RWPE1 (cell line): ENCODE data around the gene ATG7.

Experiments used
- CTCF ChIA-PET: fragments of 350-600 bp; sonication (Branson Sonifier 250); formaldehyde crosslinking; extraction: SDS; loops from one replicate; lab custom pipeline; 2021; lab: Yijun Ruan, JAX
- POLR2A ChIA-PET: fragments of 400-600 bp; formaldehyde crosslinking; extraction: SDS; loops from one replicate; lab custom pipeline; 2020; ENCODE audit warnings: antibody characterized with exemption; ENCODE audit not compliant: low non-redundant PET; lab: Yijun Ruan, JAX
- DNase-seq: peaks from one replicate; pipeline ENCODE4 v3.0.0; 2012; ENCODE audit warnings: low spot score
- H3K27ac ChIP-seq: fragments of 450-650 bp; 2 replicates; pipeline ENCODE4 v1.5.1; 2017
- TF ChIP-seq, protein P1 (sequence below): fragments of 450-650 bp; conservative IDR thresholded peaks from 2 replicates; pipeline ENCODE4 v1.5.1; 2017; ENCODE audit warnings: low read depth, mild to moderate bottlenecking

The ATG7 gene

DNA sequence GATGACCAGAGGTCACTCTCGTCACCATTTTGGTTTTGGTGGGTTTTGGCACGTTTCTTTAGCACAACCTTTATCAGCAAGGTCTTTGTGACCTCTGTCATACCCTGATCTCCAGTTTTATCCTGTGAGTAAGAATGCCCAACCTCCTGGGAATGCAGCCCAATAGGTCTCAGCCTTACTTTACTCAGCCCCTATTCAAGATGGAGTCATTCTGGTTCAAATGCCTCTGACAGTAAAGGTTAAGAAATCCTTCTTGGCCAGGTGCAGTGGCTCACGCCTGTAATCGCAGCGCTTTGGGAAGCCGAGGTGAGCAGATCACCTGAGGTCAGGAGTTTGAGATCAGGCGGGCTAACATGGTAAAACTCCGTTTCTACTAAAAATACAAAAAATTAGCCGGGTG, 3.2 kb upstream of the ATG7 start:
- DNase-seq = no peak
- POLR2A ChIA-PET = no interaction called here
- H3K27ac ChIP-seq = no peak overlapping the region
- TF ChIP-seq, protein P1, sequence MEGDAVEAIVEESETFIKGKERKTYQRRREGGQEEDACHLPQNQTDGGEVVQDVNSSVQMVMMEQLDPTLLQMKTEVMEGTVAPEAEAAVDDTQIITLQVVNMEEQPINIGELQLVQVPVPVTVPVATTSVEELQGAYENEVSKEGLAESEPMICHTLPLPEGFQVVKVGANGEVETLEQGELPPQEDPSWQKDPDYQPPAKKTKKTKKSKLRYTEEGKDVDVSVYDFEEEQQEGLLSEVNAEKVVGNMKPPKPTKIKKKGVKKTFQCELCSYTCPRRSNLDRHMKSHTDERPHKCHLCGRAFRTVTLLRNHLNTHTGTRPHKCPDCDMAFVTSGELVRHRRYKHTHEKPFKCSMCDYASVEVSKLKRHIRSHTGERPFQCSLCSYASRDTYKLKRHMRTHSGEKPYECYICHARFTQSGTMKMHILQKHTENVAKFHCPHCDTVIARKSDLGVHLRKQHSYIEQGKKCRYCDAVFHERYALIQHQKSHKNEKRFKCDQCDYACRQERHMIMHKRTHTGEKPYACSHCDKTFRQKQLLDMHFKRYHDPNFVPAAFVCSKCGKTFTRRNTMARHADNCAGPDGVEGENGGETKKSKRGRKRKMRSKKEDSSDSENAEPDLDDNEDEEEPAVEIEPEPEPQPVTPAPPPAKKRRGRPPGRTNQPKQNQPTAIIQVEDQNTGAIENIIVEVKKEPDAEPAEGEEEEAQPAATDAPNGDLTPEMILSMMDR = no peak
- CTCF ChIA-PET = no interaction called here

DNA sequence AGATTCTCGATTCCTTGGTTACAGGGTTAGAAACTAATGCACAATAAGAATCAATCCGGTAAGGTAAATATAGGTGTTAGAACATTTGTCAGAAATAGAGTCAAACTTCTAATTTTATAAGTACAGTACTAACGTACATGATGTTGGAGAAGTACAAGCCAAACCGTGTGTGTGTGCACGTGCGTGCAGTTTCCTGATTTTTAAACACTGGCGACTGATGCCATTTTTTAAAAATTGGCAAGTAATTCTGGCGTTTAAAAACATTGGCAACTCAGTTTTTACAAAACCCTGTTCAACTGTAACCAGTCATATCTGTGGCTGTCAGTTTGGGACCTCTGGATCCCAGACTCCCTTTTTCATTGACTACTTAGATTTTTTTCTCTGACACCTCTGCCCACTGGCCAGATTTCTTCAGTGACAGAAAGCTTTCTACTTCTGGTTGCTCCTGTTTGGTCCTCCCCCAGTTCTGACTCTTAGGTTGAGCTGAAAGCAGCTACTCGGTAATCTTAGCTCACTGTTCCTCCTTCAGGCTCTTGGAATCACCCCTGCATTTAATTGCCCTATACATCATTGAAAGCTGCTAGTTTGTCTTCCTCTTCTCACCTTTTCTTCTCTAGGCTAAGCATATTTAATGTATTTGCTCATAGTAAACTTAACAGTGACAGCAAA, 843 bp downstream of the ATG7 start:
- no peak for DNase-seq
- ChIA-PET CTCF (interaction anchor here (1.1 kb wide), 1 partner anchor 10 kb away, joined by 6 read pairs; no protein-coding TSS in a partner anchor), POLR2A (no interaction called here)
- TF ChIP-seq, protein P1 = no peak
- peak overlapping the region; percentile 76 for H3K27ac ChIP-seq

DNA sequence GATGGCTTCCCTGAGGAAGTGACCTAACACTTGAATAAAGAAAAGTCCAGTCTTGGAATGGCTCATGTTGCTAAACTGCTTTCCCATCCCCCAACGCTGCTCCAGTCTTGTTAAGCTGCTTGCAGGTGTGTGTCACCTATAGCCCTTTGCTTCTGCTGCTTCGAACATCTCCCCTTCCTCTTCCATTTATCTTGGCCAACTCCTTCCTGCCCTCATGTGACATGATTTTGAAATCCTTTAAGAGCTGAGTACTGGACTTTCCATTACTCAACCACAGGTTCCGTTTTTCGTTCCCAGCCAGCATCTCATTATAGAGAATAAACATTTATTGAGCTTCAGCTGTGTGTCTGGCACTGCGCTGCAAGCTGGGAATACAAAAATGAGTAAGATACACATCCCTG, 1.7 kb downstream of the ATG7 start:
- DNase-seq = no peak
- ChIA-PET POLR2A (no interaction called here), CTCF (interaction anchor here (1.1 kb wide), 1 partner anchor 9 kb away, joined by 6 read pairs; no protein-coding TSS in a partner anchor)
- no peak overlapping the region for H3K27ac ChIP-seq
- TF ChIP-seq, protein P1 = no peak

GRCh38 chr3:11274566-11275142, 2.5 kb downstream of the ATG7 start:
- H3K27ac ChIP-seq = no peak overlapping the region
- ChIA-PET POLR2A (no interaction called here), CTCF (no interaction called here)
- TF ChIP-seq, protein P1 = no peak
- DNase-seq = no peak

DNA sequence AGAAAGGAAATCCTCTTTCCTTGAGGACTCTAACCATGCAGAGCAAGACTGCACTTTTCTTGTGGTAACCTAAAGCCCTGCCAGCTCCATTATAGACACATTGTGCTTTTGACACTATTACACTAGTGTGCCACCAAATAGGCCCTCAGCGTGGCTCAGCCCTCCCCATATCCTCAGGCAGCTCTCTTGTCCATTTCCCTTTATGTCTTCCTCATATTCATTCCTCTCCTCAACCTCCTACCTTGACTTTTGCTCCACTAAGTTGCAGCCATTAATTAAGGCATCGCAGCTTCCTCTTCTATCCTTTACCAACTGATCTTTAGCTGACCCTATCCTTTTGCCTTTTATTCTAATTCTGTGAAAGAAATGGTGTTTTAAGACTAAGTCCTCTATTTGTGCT, 3.7 kb downstream of the ATG7 start:
- ChIA-PET CTCF (no interaction called here), POLR2A (no interaction called here)
- no peak for DNase-seq
- H3K27ac ChIP-seq = no peak overlapping the region
- TF ChIP-seq, protein P1 = no peak

- CTCF ChIA-PET = no interaction called here
- no peak overlapping the region for H3K27ac ChIP-seq
- TF ChIP-seq, protein P1 = no peak
- POLR2A ChIA-PET = no interaction called here
- no peak for DNase-seq
Observed at GRCh38 chr3:11276901-11277300, 4.7 kb downstream of the ATG7 start.
